GM21381 (cell line): ENCODE data around the gene KLF6.

Source experiments
- ATAC-seq: cut with Tn5 transposase; IDR thresholded peaks from one replicate; pipeline ENCODE4 v1.9.1; 2021; ENCODE audit warnings: mild to moderate bottlenecking, moderate library complexity; ENCODE audit not compliant: unreplicated experiment

Gene KLF6

GRCh38 chr10:3790272-3790671 lies 5.3 kb upstream of the KLF6 start:
- ATAC-seq = no peak

GRCh38 chr10:3789621-3790020 lies 4.6 kb upstream of the KLF6 start:
- ATAC-seq = no peak

- ATAC-seq = no peak
Observed at GRCh38 chr10:3787816-3788215, 2.8 kb upstream of the KLF6 start.

GRCh38 chr10:3787016-3787400 lies 2.0 kb upstream of the KLF6 start:
- no peak for ATAC-seq

- ATAC-seq = no peak
Observed at GRCh38 chr10:3786295-3787015, 1.4 kb upstream of the KLF6 start.

GRCh38 chr10:3785851-3786271 lies 852 bp upstream of the KLF6 start:
- no peak for ATAC-seq

- ATAC-seq = peak; percentile 74
Observed at GRCh38 chr10:3785251-3785850, 342 bp upstream of the KLF6 start.

GRCh38 chr10:3783682-3784432 lies 1.2 kb downstream of the KLF6 start:
- ATAC-seq = no peak

- ATAC-seq = peak; percentile 29
Observed at GRCh38 chr10:3783316-3783681, 1.7 kb downstream of the KLF6 start.

GRCh38 chr10:3782451-3783315 lies 2.3 kb downstream of the KLF6 start:
- ATAC-seq = no peak

- ATAC-seq = no peak
Observed at GRCh38 chr10:3782146-3782450, 2.9 kb downstream of the KLF6 start.

- no peak for ATAC-seq
Observed at GRCh38 chr10:3781468-3782145, 3.4 kb downstream of the KLF6 start.

- no peak for ATAC-seq
Observed at GRCh38 chr10:3780771-3781467, 4.1 kb downstream of the KLF6 start.

GRCh38 chr10:3780021-3780770 lies 4.8 kb downstream of the KLF6 start:
- ATAC-seq = no peak

GRCh38 chr10:3779158-3779741 lies 5.8 kb downstream of the KLF6 start:
- ATAC-seq = no peak

GRCh38 chr10:3778692-3779157 lies 6.3 kb downstream of the KLF6 start:
- ATAC-seq = no peak

- ATAC-seq = no peak
Observed at GRCh38 chr10:3777981-3778691, 6.9 kb downstream of the KLF6 start.

- ATAC-seq = no peak
Observed at GRCh38 chr10:3776796-3777571, 8.0 kb downstream of the KLF6 start.
